Measurements from ENCODE around the gene HABP4. TPM values are rescaled to one million over a fixed set of nuclear protein-coding genes. Genes with fewer than 3 reads are reported as not detected.

Gene HABP4
- total and polyA plus RNA-seq, 9 of the 15 experiments (the other 6 are each of a cell fraction or from before 2014, with no cell fraction given) = 0.38 to 2.4 (median 1.9) TPM

DNA sequence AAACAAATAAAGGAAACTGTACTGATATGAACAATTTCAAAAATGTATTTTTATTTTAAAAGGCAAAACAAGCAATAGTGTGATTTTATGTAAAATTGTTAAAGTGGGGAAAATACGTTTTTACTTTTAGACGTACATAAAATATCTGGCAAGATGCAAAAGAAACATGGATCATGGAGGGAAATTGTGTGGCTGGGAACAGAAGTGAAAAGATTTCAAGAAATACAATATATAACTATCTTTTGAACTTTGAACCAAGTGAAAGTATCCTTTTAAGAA, 30.3 kb upstream of the HABP4 start:
- H3K4me3 ChIP-seq = peak overlapping the region; percentile 95
- H3K9me1 ChIP-seq (ENCODE audit: control insufficient read depth, insufficient read depth, low read length) = no peaks in the 10 kb centered on the region
- H3K27ac ChIP-seq (ENCODE audit: extremely low read depth, low read depth, low read length) = peak overlapping the region; percentile 100
- DNase-seq (ENCODE audit: extremely low read depth in 1 of 4, low spot score in 3 of 4) = no peak
- peaks cover 44% of the 10 kb centered on the region for H3K79me2 ChIP-seq (ENCODE audit: control insufficient read depth, insufficient read depth, low read length)
- H3K36me3 ChIP-seq (ENCODE audit: control insufficient read depth, insufficient read depth, low read length) = peaks cover 11% of the 10 kb centered on the region; the same call in 2 of the 3 replicates
- in situ Hi-C loops (cut with MboI) = no loop called here
- no peaks in the 10 kb centered on the region for H3K9me3 ChIP-seq (replicated peaks; ENCODE audit: control insufficient read depth, insufficient read depth, low read depth, low read length)
- H3K27me3 ChIP-seq (ENCODE audit: control insufficient read depth in 2 of 2, insufficient read depth in 2 of 2, low read length in 2 of 2) = no peaks in the 10 kb centered on the region
- peak overlapping the region; percentile 81 for H3K4me2 ChIP-seq (ENCODE audit: insufficient read depth, low read length)
- TF ChIP-seq RFX5 (IDR thresholded peaks at IDR 0.05; ENCODE audit: low read depth, low read length) (no peak), NBN (IDR thresholded peaks at IDR 0.05; ENCODE audit: low read depth) (0 out of 2 replicates have a peak, but pooled peaks have one; percentile 1), NFRKB (IDR thresholded peaks at IDR 0.05; ENCODE audit: low read depth) (peak; percentile 28; the same call in 1 of the 2 replicates), STAT5A (IDR thresholded peaks at IDR 0.05; ENCODE audit: borderline replicate concordance, low read length) (no peak), POLR2G (IDR thresholded peaks at IDR 0.05; ENCODE audit: low read depth, low read length) (no peak), ZNF384 (IDR thresholded peaks at IDR 0.05; ENCODE audit: low read depth, low read length) (no peak)
- TF ChIP-seq, protein P1, sequence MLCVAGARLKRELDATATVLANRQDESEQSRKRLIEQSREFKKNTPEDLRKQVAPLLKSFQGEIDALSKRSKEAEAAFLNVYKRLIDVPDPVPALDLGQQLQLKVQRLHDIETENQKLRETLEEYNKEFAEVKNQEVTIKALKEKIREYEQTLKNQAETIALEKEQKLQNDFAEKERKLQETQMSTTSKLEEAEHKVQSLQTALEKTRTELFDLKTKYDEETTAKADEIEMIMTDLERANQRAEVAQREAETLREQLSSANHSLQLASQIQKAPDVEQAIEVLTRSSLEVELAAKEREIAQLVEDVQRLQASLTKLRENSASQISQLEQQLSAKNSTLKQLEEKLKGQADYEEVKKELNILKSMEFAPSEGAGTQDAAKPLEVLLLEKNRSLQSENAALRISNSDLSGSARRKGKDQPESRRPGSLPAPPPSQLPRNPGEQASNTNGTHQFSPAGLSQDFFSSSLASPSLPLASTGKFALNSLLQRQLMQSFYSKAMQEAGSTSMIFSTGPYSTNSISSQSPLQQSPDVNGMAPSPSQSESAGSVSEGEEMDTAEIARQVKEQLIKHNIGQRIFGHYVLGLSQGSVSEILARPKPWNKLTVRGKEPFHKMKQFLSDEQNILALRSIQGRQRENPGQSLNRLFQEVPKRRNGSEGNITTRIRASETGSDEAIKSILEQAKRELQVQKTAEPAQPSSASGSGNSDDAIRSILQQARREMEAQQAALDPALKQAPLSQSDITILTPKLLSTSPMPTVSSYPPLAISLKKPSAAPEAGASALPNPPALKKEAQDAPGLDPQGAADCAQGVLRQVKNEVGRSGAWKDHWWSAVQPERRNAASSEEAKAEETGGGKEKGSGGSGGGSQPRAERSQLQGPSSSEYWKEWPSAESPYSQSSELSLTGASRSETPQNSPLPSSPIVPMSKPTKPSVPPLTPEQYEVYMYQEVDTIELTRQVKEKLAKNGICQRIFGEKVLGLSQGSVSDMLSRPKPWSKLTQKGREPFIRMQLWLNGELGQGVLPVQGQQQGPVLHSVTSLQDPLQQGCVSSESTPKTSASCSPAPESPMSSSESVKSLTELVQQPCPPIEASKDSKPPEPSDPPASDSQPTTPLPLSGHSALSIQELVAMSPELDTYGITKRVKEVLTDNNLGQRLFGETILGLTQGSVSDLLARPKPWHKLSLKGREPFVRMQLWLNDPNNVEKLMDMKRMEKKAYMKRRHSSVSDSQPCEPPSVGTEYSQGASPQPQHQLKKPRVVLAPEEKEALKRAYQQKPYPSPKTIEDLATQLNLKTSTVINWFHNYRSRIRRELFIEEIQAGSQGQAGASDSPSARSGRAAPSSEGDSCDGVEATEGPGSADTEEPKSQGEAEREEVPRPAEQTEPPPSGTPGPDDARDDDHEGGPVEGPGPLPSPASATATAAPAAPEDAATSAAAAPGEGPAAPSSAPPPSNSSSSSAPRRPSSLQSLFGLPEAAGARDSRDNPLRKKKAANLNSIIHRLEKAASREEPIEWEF (CRISPR knock-in tag; IDR thresholded peaks at IDR 0.05) = 0 out of 2 replicates have a peak, but pooled peaks have one; percentile 54
- TF ChIP-seq, protein P2, sequence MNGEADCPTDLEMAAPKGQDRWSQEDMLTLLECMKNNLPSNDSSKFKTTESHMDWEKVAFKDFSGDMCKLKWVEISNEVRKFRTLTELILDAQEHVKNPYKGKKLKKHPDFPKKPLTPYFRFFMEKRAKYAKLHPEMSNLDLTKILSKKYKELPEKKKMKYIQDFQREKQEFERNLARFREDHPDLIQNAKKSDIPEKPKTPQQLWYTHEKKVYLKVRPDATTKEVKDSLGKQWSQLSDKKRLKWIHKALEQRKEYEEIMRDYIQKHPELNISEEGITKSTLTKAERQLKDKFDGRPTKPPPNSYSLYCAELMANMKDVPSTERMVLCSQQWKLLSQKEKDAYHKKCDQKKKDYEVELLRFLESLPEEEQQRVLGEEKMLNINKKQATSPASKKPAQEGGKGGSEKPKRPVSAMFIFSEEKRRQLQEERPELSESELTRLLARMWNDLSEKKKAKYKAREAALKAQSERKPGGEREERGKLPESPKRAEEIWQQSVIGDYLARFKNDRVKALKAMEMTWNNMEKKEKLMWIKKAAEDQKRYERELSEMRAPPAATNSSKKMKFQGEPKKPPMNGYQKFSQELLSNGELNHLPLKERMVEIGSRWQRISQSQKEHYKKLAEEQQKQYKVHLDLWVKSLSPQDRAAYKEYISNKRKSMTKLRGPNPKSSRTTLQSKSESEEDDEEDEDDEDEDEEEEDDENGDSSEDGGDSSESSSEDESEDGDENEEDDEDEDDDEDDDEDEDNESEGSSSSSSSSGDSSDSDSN (IDR thresholded peaks at IDR 0.05; ENCODE audit: borderline replicate concordance in 1 of 2, low read depth in 2 of 2, low read length in 2 of 2) = no peak
- ChIA-PET POLR2A (interaction anchor here (0.7 to 1.0 kb wide), 3 partner anchors 10 to 91 kb away, joined by 3 read pairs; no protein-coding TSS in a partner anchor), CTCF (ENCODE audit: low intra/inter-chr PET ratio) (no interaction called here)
- peak overlapping the region; percentile 73 for H2AFZ ChIP-seq (ENCODE audit: low read depth, low read length)
- peaks cover 23 to 26% of the 10 kb centered on the region in 2 experiments; a peak in 4 of 5 replicates for H3K4me1 ChIP-seq (replicated peaks in 1 of 2; ENCODE audit: control insufficient read depth in 2 of 2, insufficient read depth in 2 of 2, low read length in 2 of 2)
- WGBS (ENCODE audit: insufficient coverage, low coverage, missing lambda C conversion rate) = 5% methylated on average over 2 of the region's 2 CpGs
- peaks cover 11% of the 10 kb centered on the region; the same call in 1 of the 2 replicates for H4K20me1 ChIP-seq (replicated peaks; ENCODE audit: control insufficient read depth, insufficient read depth, low read length)
- no peak for ATAC-seq
- intact Hi-C loops (cut with micrococcal nuclease) = loop anchor here (5.0 to 10.0 kb wide), 2 partner anchors 77 to 95 kb away; no protein-coding TSS in a partner anchor
- TSS peak; percentile 74 for BruUV-seq (replicated peaks)
- FAIRE-seq = no peak
- peak overlapping the region in 1 of 2 experiments; percentile 78; a peak in 3 of 4 replicates for H3K9ac ChIP-seq (ENCODE audit: insufficient read depth in 1 of 2, low read depth in 2 of 2, low read length in 2 of 2)
